Lung (tissue), 12 donors: ENCODE data around the gene PTPN14. TPM values are rescaled to one million over a fixed set of nuclear protein-coding genes. Genes with fewer than 3 reads are reported as not detected.
A peak's percentile ranks its signal among the peaks of the same experiment; 100 is the strongest.

Experiments used
- ATAC-seq: fragments of 200-7000 bp; cut with Tn5 transposase; one replicate; pipeline ENCODE4 v1.9.1; 2020; ENCODE audit warnings: moderate number of reproducible peaks; ENCODE audit not compliant: insufficient read depth, low FRiP score
- DNase-seq, 3 donors: peaks; one replicate each; pipeline ENCODE4 v3.0.0-alpha.2; 2013 to 2017
- H3K27ac ChIP-seq, 2 donors: one replicate each; pipeline ENCODE4 v1.5.1; 2013; ENCODE audit warnings: mild to moderate bottlenecking in 2 of 2, moderate library complexity in 2 of 2, control low read depth in 1 of 2, inconsistent platforms in 1 of 2, low read depth in 1 of 2, low read length in 1 of 2
- H3K27me3 ChIP-seq, 3 donors: one replicate each; pipeline ENCODE4 v1.5.1; 2013; ENCODE audit warnings: low read length in 2 of 3; ENCODE audit not compliant: control insufficient read depth in 3 of 3, insufficient read depth in 3 of 3
- H3K36me3 ChIP-seq, 4 donors: one replicate each; pipeline ENCODE4 v1.5.1; 2013; ENCODE audit warnings: low read length in 4 of 4, mild to moderate bottlenecking in 1 of 4, moderate library complexity in 1 of 4; ENCODE audit not compliant: control insufficient read depth in 4 of 4, insufficient read depth in 4 of 4
- H3K4me1 ChIP-seq, 5 donors: one replicate each; pipeline ENCODE4 v1.5.1; 2013; ENCODE audit warnings: low read length in 5 of 5, mild to moderate bottlenecking in 2 of 5, moderate library complexity in 1 of 5; ENCODE audit not compliant: control insufficient read depth in 5 of 5, insufficient read depth in 5 of 5
- H3K4me3 ChIP-seq: one replicate; pipeline ENCODE4 v1.5.1; 2013; ENCODE audit warnings: mild to moderate bottlenecking, control low read depth, moderate library complexity
- H3K9ac ChIP-seq, 2 donors: one replicate each; pipeline ENCODE4 v1.5.1; 2013; ENCODE audit warnings: low read length in 2 of 2, control low read depth in 1 of 2; ENCODE audit not compliant: insufficient read depth in 1 of 2
- H3K9me3 ChIP-seq, 4 donors: one replicate each; pipeline ENCODE4 v1.5.1; 2013; ENCODE audit warnings: low read length in 3 of 4, mild to moderate bottlenecking in 1 of 4, moderate library complexity in 1 of 4; ENCODE audit not compliant: control insufficient read depth in 4 of 4, insufficient read depth in 3 of 4
- whole genome bisulfite sequencing, 2 donors: extraction: QIAGEN DNeasy Blood & Tissue Kit; methylation state at CpG; one replicate each; pipeline ENCODE4 v1.1.7; 2013; 5-methylcytosine and 5-hydroxymethylcytosine counted together
- polyA plus RNA-seq, 2 donors: library from polyadenylated mRNA; stranded (reverse); fragments of 200-250 nt; gene quantifications; one replicate each; pipeline ENCODE4 v1.2.1, GENCODE V29; 2013
- total RNA-seq, 2 donors: library from RNA; depleted of rRNA in 1 of 2; stranded (reverse); fragments of >200 nt in 1 of 2; gene quantifications; one replicate each; pipeline ENCODE4 v1.2.1, GENCODE V29; 2014 to 2021
- TF ChIP-seq, protein P1 (sequence below): IDR thresholded peaks from 2 replicates; pipeline ENCODE4 v1.5.1; 2012; ENCODE audit warnings: mild to moderate bottlenecking; ENCODE audit errors: control extremely low read depth, extremely low read depth
- donor health status: control.
- donor health status: control.
- donor health status: Bipolar disorder and iron deficiency.
- donor health status: healthy.
- donor health status: DM: yes; HTN: yes; CAD: no.

Gene PTPN14
- total and polyA plus RNA-seq, 4 donors = 4.4 to 43.2 (median 15.2) TPM

DNA sequence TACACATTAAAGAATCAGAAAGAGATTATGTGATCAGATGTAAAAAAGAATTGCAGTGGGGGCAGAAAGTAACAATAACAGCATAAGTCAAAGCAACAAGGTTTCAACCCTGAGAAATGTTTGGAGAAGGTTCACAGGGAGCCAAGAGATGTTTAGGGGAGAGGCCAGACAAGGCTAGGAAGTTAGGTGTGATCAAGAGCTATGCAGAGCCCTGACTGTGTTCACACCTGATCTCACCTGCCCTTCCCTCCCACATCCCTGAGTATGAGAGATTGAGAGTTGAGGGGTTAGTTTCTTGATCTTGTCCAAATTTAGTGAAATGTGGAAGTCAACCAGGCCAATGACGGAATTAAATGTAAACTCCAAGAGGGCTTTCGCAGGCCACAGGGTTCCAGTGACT lies 10.2 kb downstream of the PTPN14 start:
- no peak for ATAC-seq
- H3K9me3 ChIP-seq = no peaks in the 10 kb centered on the region
- 80 to 86% methylated on average over 2 of the region's 2 CpGs for WGBS, 2 donors
- H3K36me3 ChIP-seq = no peaks in the 10 kb centered on the region
- no peak overlapping the region for H3K4me3 ChIP-seq
- no peaks in the 10 kb centered on the region for H3K27me3 ChIP-seq
- TF ChIP-seq, protein P1, sequence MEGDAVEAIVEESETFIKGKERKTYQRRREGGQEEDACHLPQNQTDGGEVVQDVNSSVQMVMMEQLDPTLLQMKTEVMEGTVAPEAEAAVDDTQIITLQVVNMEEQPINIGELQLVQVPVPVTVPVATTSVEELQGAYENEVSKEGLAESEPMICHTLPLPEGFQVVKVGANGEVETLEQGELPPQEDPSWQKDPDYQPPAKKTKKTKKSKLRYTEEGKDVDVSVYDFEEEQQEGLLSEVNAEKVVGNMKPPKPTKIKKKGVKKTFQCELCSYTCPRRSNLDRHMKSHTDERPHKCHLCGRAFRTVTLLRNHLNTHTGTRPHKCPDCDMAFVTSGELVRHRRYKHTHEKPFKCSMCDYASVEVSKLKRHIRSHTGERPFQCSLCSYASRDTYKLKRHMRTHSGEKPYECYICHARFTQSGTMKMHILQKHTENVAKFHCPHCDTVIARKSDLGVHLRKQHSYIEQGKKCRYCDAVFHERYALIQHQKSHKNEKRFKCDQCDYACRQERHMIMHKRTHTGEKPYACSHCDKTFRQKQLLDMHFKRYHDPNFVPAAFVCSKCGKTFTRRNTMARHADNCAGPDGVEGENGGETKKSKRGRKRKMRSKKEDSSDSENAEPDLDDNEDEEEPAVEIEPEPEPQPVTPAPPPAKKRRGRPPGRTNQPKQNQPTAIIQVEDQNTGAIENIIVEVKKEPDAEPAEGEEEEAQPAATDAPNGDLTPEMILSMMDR = no peak
- no peak overlapping the region for H3K9ac ChIP-seq
- peaks cover 7 to 24% (median 20%) of the 10 kb centered on the region in 5 donors for H3K4me1 ChIP-seq
- no peak for DNase-seq
- H3K27ac ChIP-seq = no peak overlapping the region

DNA sequence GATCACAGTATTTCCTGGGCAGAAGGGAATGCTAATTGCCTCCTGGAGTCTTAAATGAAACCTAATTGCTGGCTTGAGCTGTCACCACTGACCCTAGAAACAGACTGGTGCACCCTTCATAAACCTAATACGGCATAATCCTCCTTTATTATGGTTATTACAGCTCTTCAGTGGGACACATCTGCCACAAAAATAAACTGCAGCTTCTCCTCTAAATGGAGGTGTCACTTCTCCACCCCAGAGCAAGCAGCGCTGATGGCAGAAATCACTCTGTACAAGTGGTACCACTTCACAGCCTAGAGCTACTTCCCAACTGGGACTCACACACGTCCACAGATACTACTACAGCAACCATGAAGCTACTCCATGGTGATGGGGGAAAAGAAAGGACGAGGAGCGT lies 11.1 kb downstream of the PTPN14 start:
- TF ChIP-seq, protein P1 = no peak
- Histone ChIP-seq H3K9ac (no peak overlapping the region), H3K4me1 (peaks cover 7 to 24% (median 17%) of the 10 kb centered on the region in 5 donors), H3K9me3 (no peaks in the 10 kb centered on the region), H3K27ac (no peak overlapping the region), H3K36me3 (no peaks in the 10 kb centered on the region), H3K27me3 (no peaks in the 10 kb centered on the region), H3K4me3 (no peak overlapping the region)
- DNase-seq = no peak
- WGBS, 2 donors = 75 to 88% methylated on average over 5 of the region's 5 CpGs
- no peak for ATAC-seq

DNA sequence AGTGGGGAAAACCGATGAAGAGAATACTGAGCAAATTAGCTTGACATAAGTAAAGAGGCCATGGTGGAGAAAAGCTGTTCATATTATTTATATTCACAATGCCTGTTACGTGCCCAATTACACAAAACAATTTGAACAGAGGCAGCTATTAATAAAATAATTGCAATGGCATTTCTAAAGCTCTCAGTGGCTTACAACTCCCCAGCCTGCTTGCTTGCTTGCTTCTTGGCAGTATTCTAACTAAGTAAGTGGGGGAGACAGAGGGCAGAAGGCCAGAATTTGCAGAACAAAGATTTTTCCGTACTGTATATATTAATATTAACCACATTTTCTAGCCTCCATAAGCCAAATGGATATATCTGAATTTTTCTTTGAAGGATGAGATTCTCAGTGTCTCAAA lies 12.9 kb downstream of the PTPN14 start:
- Histone ChIP-seq H3K4me3 (no peak overlapping the region), H3K9me3 (no peaks in the 10 kb centered on the region), H3K9ac (peak overlapping the region in 1 of 2 donors; percentile 7), H3K36me3 (no peaks in the 10 kb centered on the region), H3K27ac (no peak overlapping the region), H3K4me1 (peaks cover 6 to 24% (median 15%) of the 10 kb centered on the region in 5 donors), H3K27me3 (no peaks in the 10 kb centered on the region)
- 52 to 68% methylated on average over 3 of the region's 3 CpGs for WGBS, 2 donors
- DNase-seq = peak; percentile 65 to 87 (median 80)
- TF ChIP-seq, protein P1 = no peak
- no peak for ATAC-seq

DNA sequence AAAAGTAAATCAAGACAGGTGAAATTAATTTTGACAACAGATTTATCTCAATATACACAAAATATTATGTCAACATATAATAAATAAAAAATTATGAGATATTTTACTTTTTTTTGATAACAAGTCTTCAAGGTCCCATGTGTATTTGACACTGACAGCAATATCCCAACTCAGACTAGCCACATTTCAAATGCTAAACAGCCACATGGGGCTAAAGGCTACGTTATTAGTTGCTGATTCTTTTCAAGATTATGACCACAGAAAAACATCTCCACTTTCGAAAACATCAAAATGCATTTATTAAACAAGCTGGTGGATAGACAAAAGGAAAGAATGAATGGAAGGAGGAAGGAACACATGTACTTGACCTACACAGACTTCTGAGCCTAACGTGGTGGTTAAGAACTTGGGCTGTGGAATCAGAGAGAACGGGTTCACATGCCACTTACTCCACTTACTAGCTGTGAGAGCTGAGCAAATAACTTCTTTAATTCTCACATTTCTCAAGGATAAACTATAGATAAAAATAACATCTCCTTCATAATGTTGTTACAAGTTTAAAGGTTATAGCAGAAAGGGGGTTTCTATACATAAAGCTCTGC lies 13.4 kb downstream of the PTPN14 start:
- H3K27ac ChIP-seq = no peak overlapping the region
- H3K9ac ChIP-seq = peak overlapping the region in 1 of 2 donors; percentile 7
- H3K27me3 ChIP-seq = no peaks in the 10 kb centered on the region
- WGBS, 2 donors = 61 to 77% methylated on average over 4 of the region's 4 CpGs
- TF ChIP-seq, protein P1 = no peak
- H3K9me3 ChIP-seq = peaks cover 0 to 1% (median 0%) of the 10 kb centered on the region in 4 donors
- no peak overlapping the region for H3K4me3 ChIP-seq
- H3K4me1 ChIP-seq = peaks cover 8 to 24% (median 15%) of the 10 kb centered on the region in 5 donors
- H3K36me3 ChIP-seq = no peaks in the 10 kb centered on the region
- DNase-seq = peak in 1 of 3 donors; percentile 47
- no peak for ATAC-seq
